Measurements from ENCODE around the gene CHIT1.

The CHIT1 gene

GRCh38 chr1:203216274-203217138 lies 13.0 kb downstream of the CHIT1 start:
- DNase-seq (ENCODE audit: low read depth) = peak; percentile 37

DNA sequence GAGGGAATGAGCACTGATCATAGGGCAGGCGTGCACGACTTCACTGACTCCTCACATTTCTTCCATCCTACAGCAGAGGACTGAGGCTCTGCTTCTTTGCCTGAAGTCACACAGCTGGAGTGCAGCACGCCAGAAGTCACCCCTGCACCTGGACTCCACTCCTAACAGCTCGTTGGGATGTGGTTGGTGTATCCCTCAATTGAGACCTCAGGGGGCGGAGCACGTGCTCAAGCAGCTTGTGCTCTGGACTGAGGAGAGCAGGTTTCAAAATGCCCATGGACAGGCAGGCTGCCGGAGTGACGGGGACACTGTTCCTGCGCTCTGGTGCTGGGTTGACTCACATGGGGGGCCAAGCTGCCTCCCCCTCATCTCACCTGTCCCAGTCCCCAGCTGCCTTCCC lies 13.9 kb downstream of the CHIT1 start:
- DNase-seq (ENCODE audit: low read depth) = no peak

GRCh38 chr1:203214871-203215270 lies 14.6 kb downstream of the CHIT1 start:
- peak; percentile 32 for DNase-seq (ENCODE audit: low read depth)

DNA sequence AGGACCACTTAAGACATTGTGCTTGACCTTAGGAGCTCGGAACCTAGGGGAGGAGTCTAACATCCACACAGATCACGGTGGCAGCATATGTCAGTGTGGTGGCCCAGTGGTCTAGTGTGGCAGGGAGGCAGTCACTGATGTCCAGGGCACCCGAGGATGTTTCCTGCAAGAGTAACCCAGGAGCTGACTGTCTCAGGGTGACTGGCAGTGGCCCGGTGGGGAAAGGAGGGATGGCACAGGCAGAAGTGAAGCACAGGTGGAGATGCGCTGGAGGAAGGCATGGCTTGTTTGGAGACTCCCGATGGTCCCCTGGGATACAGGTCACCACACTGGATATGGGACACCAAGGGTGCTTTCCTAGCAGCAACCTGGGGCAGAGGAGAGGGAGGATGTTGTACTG lies 16.3 kb downstream of the CHIT1 start:
- DNase-seq (ENCODE audit: low read depth) = no peak

DNA sequence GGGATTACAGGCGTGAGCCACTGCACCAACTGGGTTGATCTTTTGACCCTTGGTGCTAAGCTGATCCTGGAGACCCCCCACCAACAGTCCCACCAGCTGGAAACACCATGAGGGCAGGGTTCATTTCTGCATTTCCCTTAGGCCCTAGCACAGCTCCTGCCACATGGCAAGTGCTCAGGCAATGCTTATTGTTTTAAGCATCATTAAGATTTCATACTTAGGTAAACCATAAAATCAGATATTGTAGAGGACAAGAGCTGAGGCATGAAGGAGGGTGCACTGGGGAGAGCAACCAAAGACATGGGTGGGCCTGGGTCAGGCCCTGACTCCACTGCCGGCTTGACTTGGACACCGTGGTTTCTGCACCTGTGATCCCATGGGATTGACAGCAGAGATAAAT lies 17.7 kb downstream of the CHIT1 start:
- DNase-seq (ENCODE audit: low read depth) = no peak

- DNase-seq (ENCODE audit: low read depth) = no peak
These were observed 18.5 kb downstream of the CHIT1 start for GRCh38 chr1:203210988-203211387.

GRCh38 chr1:203210350-203210749 lies 19.1 kb downstream of the CHIT1 start:
- DNase-seq (ENCODE audit: low read depth) = no peak

DNA sequence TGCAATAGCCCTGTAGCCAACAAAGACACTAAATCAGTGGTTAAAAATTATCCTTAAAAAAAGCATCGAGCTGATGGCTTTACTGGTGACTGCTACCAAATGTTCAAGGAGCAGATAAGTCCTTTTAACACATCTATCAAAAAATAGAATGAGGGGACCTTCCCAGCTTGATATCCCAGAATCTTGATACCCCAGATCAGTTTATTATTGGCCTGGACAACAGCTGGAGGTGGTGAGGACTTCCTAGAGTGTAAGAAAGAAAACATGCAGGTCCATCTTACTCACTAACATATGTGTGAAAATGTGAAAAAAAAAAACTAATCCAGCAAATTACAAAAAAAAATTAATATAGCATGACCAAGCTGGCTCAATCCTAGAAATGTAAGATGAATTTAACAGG lies 21.3 kb downstream of the CHIT1 start:
- DNase-seq (ENCODE audit: low read depth) = no peak

DNA sequence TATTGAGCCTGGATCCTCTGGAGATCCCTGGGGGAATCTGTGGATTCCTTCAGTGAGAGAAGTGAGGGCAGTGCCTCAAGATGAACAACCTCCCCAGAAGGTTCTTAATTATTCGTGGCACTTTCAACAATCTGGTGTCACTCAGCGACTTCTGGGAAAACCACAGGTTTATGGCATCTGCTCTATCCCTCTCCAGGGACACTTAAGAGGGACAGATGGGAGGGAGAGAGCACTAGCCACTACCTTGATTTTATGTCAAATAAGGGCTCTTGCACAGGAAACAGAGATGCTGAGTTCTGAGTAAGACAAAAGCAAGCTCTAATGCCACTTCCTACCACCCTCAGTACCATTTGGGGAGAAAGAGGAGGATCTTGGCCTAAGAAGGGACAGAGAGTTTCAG lies 21.7 kb downstream of the CHIT1 start:
- DNase-seq (ENCODE audit: low read depth) = no peak

- DNase-seq (ENCODE audit: low read depth) = no peak
These were observed 23.3 kb downstream of the CHIT1 start for GRCh38 chr1:203206129-203206687.

DNA sequence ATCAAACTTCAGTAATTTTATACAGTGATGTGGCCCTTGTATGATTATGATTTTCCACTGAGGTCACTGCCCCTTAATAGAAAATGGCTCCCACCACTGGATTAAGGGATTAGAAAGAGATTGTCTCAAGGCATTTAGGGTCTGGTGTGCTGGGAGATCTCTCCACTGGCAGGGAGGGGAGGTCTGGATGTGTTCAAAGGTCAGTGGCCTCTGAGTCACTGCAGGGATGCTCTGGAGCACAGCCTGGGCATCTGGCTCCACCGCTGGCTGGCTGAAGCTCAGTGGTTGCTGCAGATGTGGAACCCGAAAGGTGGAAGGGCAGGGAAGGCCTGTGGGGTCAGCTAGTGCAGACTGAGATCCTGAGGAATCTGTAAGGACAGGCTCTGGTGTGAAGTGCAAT lies 24.7 kb downstream of the CHIT1 start:
- DNase-seq (ENCODE audit: low read depth) = no peak

DNA sequence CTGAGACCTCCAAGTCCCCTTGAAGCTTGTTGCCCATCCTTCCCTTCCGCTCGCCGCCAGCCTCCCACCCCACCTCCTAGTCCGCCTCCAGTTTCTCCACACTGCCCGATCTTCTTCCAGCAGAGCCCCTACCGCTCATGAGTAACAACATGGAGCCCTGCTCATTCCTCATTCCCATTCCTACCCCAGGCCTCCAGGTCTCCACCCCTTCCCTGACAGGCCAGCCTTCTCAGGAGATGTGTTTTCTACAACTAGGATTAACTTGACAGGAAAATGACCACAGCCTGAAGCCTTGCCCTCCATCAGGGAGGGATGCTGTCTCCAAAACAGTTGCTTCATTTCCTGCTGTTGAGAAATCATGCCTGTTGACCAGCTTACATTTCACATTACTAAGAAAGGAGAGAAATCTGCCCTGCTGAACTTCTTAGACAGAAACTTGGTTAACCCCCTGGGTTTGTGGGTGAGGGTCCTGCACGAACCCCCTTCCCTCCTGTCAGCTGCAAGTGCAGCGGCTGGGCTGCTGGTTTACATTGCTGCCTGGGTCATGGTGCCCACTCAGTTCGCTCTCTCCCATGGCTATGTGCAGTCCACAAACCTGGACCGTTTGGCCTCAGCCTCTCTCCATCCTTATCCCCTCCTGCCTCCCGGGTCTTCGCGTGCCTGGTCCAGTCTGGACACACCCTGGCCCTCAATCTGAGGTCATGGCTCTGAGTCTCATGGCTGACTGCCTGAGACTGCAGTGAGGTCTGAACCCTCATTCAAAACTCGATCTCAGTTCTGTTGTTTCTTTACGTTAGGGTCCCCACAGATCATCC lies 26.8 kb downstream of the CHIT1 start:
- DNase-seq (ENCODE audit: low read depth) = no peak

DNA sequence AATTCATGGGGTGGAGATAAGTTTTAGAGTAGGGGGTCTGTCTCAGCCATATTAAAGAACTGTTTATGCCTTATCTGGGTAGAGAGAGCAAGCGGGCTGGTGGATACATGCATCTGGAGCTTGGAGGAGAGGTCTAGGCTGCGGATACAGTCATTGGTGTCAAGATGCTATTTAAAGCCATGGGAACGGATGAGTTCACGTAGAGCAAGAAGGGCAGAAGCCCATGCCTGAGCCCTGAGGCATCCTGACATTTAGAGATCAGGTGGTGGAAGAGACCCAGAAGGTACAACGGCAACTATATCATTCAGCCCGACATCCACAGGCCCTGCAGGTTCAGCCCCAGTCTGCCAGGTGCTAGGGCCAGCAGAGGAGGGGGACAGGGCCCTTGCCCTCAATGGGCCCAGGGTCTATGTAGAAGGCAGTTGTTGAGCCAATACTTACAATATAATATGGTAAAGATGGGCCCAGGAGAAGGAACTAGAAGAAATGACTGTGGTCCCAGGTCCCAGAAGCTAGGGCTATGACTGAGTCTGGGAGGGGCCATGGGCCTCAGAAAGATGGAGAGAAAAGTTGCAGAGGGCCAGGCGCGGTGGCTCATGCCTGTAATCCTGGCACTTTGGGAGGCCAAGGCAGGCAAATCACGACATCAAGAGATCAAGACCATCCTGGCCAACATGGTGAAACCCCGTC lies 27.8 kb downstream of the CHIT1 start:
- DNase-seq (ENCODE audit: low read depth) = no peak

DNA sequence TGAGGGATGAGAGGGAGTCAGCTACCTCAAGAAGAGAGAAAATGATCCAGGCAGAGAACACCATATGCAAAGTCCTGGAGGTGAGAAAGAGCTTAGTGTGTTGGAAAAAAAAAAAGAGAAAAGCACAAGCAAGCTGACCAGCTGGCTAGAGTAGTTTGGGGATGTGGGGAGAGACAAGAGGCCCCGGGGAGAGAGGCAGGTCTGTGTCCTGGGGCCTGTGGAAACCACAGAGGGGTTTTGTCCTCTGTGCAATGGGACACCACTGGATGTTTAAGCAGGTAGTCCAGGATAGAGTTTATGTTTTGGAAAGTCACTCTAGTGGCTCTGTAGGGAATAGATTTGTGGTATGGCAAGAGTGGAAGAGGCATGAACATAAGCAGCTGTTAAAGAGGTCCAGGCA lies 28.6 kb downstream of the CHIT1 start:
- no peak for DNase-seq (ENCODE audit: low read depth)

GRCh38 chr1:203199816-203200571 lies 29.5 kb downstream of the CHIT1 start:
- DNase-seq (ENCODE audit: low read depth) = no peak

DNA sequence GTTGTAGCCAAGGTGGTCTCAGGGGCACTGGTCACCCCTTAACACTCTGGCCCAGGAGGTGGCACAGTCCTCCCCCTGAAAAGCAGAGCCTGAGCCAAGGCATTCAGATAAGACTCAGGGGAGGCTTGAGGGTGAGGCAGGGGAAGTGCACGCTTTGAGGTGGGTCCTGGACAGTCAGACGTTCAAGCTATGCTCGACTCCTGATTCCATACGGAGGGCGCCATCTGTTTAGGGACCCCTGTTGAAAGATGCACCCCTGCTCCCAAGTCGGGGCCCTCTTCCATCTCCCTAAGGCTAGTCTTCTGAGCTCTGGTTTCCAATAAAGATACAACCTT lies 30.0 kb downstream of the CHIT1 start:
- DNase-seq (ENCODE audit: low read depth) = no peak

DNA sequence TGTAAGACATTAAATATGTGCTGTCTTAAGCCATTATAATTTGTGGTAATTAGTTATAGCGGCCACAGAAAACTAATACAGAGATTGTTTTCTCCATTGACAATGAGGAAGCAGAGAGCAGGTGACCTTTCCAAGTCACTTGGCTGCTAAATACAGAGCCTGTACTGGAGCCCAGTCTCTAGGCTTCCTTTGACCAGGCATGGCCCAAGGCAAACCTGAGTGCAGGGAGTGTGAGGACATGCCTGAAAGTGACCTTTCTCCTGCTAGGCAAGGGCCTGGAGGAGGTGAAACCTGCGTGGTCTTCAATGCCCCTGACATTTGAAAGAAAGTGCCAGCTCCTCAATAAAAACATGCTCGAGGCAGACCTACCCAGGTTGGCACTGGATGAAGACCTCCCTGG lies 30.5 kb downstream of the CHIT1 start:
- DNase-seq (ENCODE audit: low read depth) = no peak

- no peak for DNase-seq (ENCODE audit: low read depth)
These were observed 31.8 kb downstream of the CHIT1 start for GRCh38 chr1:203197625-203198024.

- DNase-seq (ENCODE audit: low read depth) = no peak
These were observed 33.1 kb downstream of the CHIT1 start for GRCh38 chr1:203196371-203196770.

DNA sequence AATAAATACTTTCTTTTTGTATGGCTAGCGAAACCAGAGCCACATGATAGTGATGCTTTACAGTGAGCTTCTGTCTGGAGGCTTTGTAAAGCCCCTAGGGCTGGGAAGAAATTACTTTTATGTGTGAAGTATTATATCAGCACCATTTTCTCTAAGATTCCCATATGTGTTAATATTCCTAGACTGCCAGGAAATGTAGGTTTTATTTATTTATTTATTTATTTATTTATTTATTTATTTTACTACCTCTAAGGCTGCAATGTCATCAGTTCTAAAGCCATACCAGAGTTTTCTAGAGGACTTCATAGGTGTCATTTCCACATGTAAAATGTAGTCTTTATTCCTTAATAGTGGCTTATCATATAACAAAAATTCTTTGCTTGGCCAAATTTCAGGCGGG lies 38.5 kb downstream of the CHIT1 start:
- no peak for DNase-seq (ENCODE audit: low read depth)

- DNase-seq (ENCODE audit: low read depth) = no peak
These were observed 39.5 kb downstream of the CHIT1 start for GRCh38 chr1:203189951-203190352.

DNA sequence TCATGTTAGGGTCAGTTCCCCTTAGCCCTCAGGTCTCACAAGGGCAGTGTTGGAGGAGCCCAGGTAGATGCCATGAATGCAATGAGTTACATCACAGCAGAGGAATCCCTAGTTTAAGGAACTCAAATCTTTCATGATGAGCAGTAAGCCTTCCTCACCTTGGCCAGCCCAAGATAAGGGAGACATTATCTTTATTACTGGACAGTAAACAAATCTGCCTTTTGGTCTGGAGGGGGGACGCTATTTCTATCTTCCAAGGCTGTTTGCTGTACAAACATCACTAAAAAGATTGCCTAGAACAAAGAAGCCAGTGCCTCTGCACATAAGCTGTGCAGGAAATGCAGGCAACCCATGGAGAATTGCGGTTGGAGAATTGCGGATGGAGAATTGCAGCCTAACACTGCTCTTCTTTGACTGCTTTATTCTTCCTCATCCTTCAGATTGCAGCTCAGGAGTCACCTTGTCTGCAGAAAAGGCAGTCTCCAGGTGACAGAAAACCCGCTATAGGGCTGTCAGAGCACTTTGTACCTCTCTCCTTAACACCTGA lies 40.7 kb downstream of the CHIT1 start:
- no peak for DNase-seq (ENCODE audit: low read depth)

All from CMK (cell line).